PFSK-1 (cell line): ENCODE measurements around the gene CCDC27.

ENCODE experiments used
- FOXP2 ChIP-seq: optimal IDR thresholded peaks from 2 replicates; pipeline ENCODE3; 2011; ENCODE audit warnings: borderline replicate concordance, control low read depth, inconsistent platforms; ENCODE audit not compliant: insufficient read depth; ENCODE audit errors: extremely low read length, extremely low read depth
- POLR2AphosphoS5 ChIP-seq: IDR thresholded peaks from 2 replicates; pipeline ENCODE4 v1.6.1; 2012; ENCODE audit warnings: low read depth, mild to moderate bottlenecking, control low read depth, low read length, moderate library complexity
- REST ChIP-seq, 2 experiments: IDR thresholded peaks; 2 replicates each; pipeline versions ENCODE4 v1.6.1 to v1.8.0; 2011 to 2012; ENCODE audit warnings: low read depth in 2 of 2, low read length in 2 of 2, control low read depth in 1 of 2, inconsistent platforms in 1 of 2, mild to moderate bottlenecking in 1 of 2, moderate library complexity in 1 of 2; ENCODE audit not compliant: insufficient read depth in 1 of 2
- SIN3A ChIP-seq: IDR thresholded peaks from 2 replicates; pipeline ENCODE4 v1.6.1; 2012; ENCODE audit warnings: mild to moderate bottlenecking, low read length, moderate library complexity, borderline replicate concordance; ENCODE audit not compliant: insufficient read depth
- TAF1 ChIP-seq: IDR thresholded peaks from 2 replicates; pipeline ENCODE4 v1.6.1; 2012; ENCODE audit warnings: low read length, control low read depth, borderline replicate concordance; ENCODE audit not compliant: insufficient read depth

The CCDC27 gene

GRCh38 chr1:3725366-3725765 lies 26.9 kb upstream of the CCDC27 start:
- TF ChIP-seq TAF1, result no peak
- no peak for TF ChIP-seq FOXP2
- no peak for TF ChIP-seq POLR2AphosphoS5
- no peak for TF ChIP-seq REST (IDR thresholded peaks at IDR 0.05; ENCODE audit: insufficient read depth in 1 of 2, low read depth in 2 of 2, low read length in 2 of 2)
- TF ChIP-seq SIN3A, result no peak

- no peak for TF ChIP-seq TAF1
- TF ChIP-seq FOXP2, result no peak
- TF ChIP-seq SIN3A, result no peak
- TF ChIP-seq REST (IDR thresholded peaks at IDR 0.05; ENCODE audit: insufficient read depth in 1 of 2, low read depth in 2 of 2, low read length in 2 of 2), result no peak
- no peak for TF ChIP-seq POLR2AphosphoS5
Observed at GRCh38 chr1:3727042-3727824, 25.0 kb upstream of the CCDC27 start.

GRCh38 chr1:3727825-3728776 lies 24.1 kb upstream of the CCDC27 start:
- TF ChIP-seq TAF1, result no peak
- no peak for TF ChIP-seq POLR2AphosphoS5
- no peak for TF ChIP-seq SIN3A
- TF ChIP-seq REST (IDR thresholded peaks at IDR 0.05; ENCODE audit: insufficient read depth in 1 of 2, low read depth in 2 of 2, low read length in 2 of 2), result no peak
- TF ChIP-seq FOXP2, result no peak

GRCh38 chr1:3729594-3730542 lies 22.4 kb upstream of the CCDC27 start:
- TF ChIP-seq SIN3A, result no peak
- TF ChIP-seq REST (IDR thresholded peaks at IDR 0.05; ENCODE audit: insufficient read depth in 1 of 2, low read depth in 2 of 2, low read length in 2 of 2), result no peak
- TF ChIP-seq TAF1, result no peak
